IMR-90 (cell line): ENCODE data around the gene UBE2A. TPM values are rescaled to one million over a fixed set of nuclear protein-coding genes. Genes with fewer than 3 reads are reported as not detected.

Source experiments
- ATAC-seq: fragments of 200-7000 bp; cut with Tn5 transposase; 2 replicates; pipeline ENCODE4 v1.9.1; 2020; ENCODE audit warnings: low read depth, mild to moderate bottlenecking, moderate library complexity
- BruUV-seq: library from RNA; stranded (reverse); fragments of 400-500 nt; replicated peaks from 2 replicates; lab custom pipeline; 2021; lab: Mats Ljungman, UMichigan
- CTCF ChIA-PET: fragments of 300-600 bp; formaldehyde crosslinking; extraction: SDS; loops from one replicate; lab custom pipeline; 2021; ENCODE audit warnings: antibody characterized with exemption; lab: Yijun Ruan, JAX
- POLR2A ChIA-PET: fragments of 300-600 bp; sonication (Branson Sonifier 250); formaldehyde crosslinking; loops from one replicate; lab custom pipeline; 2022; ENCODE audit warnings: antibody characterized with exemption; ENCODE audit not compliant: unreplicated experiment; lab: Charles Lee
- DNase-seq: peaks from one replicate; pipeline ENCODE4 v3.0.0; 2013
- H2AFZ ChIP-seq: replicated peaks from 2 replicates; pipeline ENCODE3; 2013; ENCODE audit warnings: low read length, mild to moderate bottlenecking; ENCODE audit not compliant: poor library complexity
- H2AK5ac ChIP-seq: 2 replicates; pipeline ENCODE4 v1.6.1; 2013; ENCODE audit warnings: low read depth, low read length, inconsistent platforms
- H2AK9ac ChIP-seq: replicated peaks from 2 replicates; pipeline ENCODE3; 2013; ENCODE audit warnings: mild to moderate bottlenecking, low read depth, low read length, moderate library complexity; ENCODE audit not compliant: poor library complexity
- H2BK120ac ChIP-seq: 2 replicates; pipeline ENCODE4 v1.6.1; 2013; ENCODE audit warnings: low read depth, low read length, inconsistent platforms
- H2BK15ac ChIP-seq: 3 replicates; pipeline ENCODE4 v1.6.1; 2013; ENCODE audit warnings: low read depth, low read length, inconsistent platforms
- H2BK20ac ChIP-seq: 2 replicates; pipeline ENCODE4 v1.6.1; 2013; ENCODE audit warnings: low read depth, mild to moderate bottlenecking, inconsistent platforms, low read length, moderate library complexity
- H2BK5ac ChIP-seq: 2 replicates; pipeline ENCODE4 v1.6.1; 2013; ENCODE audit warnings: mild to moderate bottlenecking, low read depth, low read length, inconsistent platforms; ENCODE audit not compliant: poor library complexity, severe bottlenecking
- H3K14ac ChIP-seq: replicated peaks from 2 replicates; pipeline ENCODE4 v1.6.1; 2013; ENCODE audit warnings: low read depth, low read length, inconsistent platforms
- H3K18ac ChIP-seq: 2 replicates; pipeline ENCODE4 v1.6.1; 2013; ENCODE audit warnings: low read depth, low read length, control low read depth
- H3K23ac ChIP-seq: 2 replicates; pipeline ENCODE4 v1.6.1; 2013; ENCODE audit warnings: low read depth, low read length, inconsistent platforms
- H3K27ac ChIP-seq: 2 replicates; pipeline ENCODE4 v1.5.1; 2013; ENCODE audit warnings: mild to moderate bottlenecking, control low read depth, low read length; ENCODE audit not compliant: insufficient read depth
- H3K27me3 ChIP-seq: 2 replicates; pipeline ENCODE4 v1.6.1; 2013; ENCODE audit warnings: low read length; ENCODE audit not compliant: control insufficient read depth, insufficient read depth
- H3K36me3 ChIP-seq: 2 replicates; pipeline ENCODE4 v1.6.1; 2013; ENCODE audit warnings: low read length, mixed read lengths; ENCODE audit not compliant: control insufficient read depth, insufficient read depth
- H3K4ac ChIP-seq: 2 replicates; pipeline ENCODE4 v1.6.1; 2013; ENCODE audit warnings: low read depth, low read length, inconsistent platforms
- H3K4me1 ChIP-seq: 2 replicates; pipeline ENCODE4 v1.6.1; 2013; ENCODE audit warnings: low read length, mixed read lengths; ENCODE audit not compliant: control insufficient read depth, insufficient read depth
- H3K4me2 ChIP-seq: 2 replicates; pipeline ENCODE4 v1.6.1; 2013; ENCODE audit warnings: low read depth, mild to moderate bottlenecking, control low read depth, low read length, moderate library complexity
- H3K4me3 ChIP-seq: 2 replicates; pipeline ENCODE4 v1.5.1; 2013; ENCODE audit warnings: low read depth, mild to moderate bottlenecking, control low read depth, low read length, moderate library complexity; ENCODE audit not compliant: insufficient read depth
- H3K56ac ChIP-seq: 2 replicates; pipeline ENCODE4 v1.6.1; 2013; ENCODE audit warnings: low read length, inconsistent platforms; ENCODE audit not compliant: insufficient read depth; ENCODE audit errors: extremely low read depth
- H3K79me1 ChIP-seq, 2 experiments: 2 replicates each; pipeline ENCODE4 v1.6.1; 2013; ENCODE audit warnings: low read length in 2 of 2, inconsistent platforms in 1 of 2, low read depth in 1 of 2
- H3K9ac ChIP-seq: 2 replicates; pipeline ENCODE4 v1.6.1; 2013; ENCODE audit warnings: low read depth, low read length, control low read depth
- H3K9me1 ChIP-seq: 2 replicates; pipeline ENCODE4 v1.6.1; 2013; ENCODE audit warnings: low read length, inconsistent platforms; ENCODE audit not compliant: insufficient read depth
- H3K9me3 ChIP-seq: 2 replicates; pipeline ENCODE4 v1.6.1; 2013; ENCODE audit warnings: low read length; ENCODE audit not compliant: control insufficient read depth, insufficient read depth
- H4K20me1 ChIP-seq: 2 replicates; pipeline ENCODE4 v1.6.1; 2013; ENCODE audit warnings: low read length, inconsistent platforms; ENCODE audit not compliant: insufficient read depth
- H4K5ac ChIP-seq: 2 replicates; pipeline ENCODE4 v1.6.1; 2013; ENCODE audit warnings: mild to moderate bottlenecking, low read depth, low read length, control low read depth
- H4K8ac ChIP-seq, 2 experiments: 2 replicates each; pipeline ENCODE4 v1.6.1; 2013; ENCODE audit warnings: low read depth in 2 of 2, low read length in 2 of 2, control low read depth in 1 of 2, inconsistent platforms in 1 of 2
- H4K91ac ChIP-seq: 2 replicates; pipeline ENCODE4 v1.6.1; 2013; ENCODE audit warnings: low read depth, low read length, inconsistent platforms; ENCODE audit not compliant: insufficient read depth
- BHLHE40 ChIP-seq: fragments of 150-350 bp; IDR thresholded peaks from 2 replicates; pipeline ENCODE4 v1.6.1; 2016; ENCODE audit warnings: mild to moderate bottlenecking, low read depth, low read length
- CEBPB ChIP-seq: IDR thresholded peaks from 2 replicates; pipeline ENCODE4 v1.6.1; 2012; ENCODE audit warnings: low read depth, low read length, improper control_type of control experiment
- CHD1 ChIP-seq: IDR thresholded peaks from 2 replicates; pipeline ENCODE4 v1.6.1; 2012; ENCODE audit warnings: low read depth, low read length, improper control_type of control experiment
- CTCF ChIP-seq: conservative IDR thresholded peaks from 2 replicates; pipeline ENCODE4 v1.5.1; 2012; ENCODE audit warnings: mild to moderate bottlenecking, low read depth, low read length, improper control_type of control experiment
- ELK1 ChIP-seq: fragments of 150-350 bp; IDR thresholded peaks from 2 replicates; pipeline ENCODE4 v1.6.1; 2016; ENCODE audit warnings: low read depth, mild to moderate bottlenecking, low read length, moderate library complexity, borderline replicate concordance
- FOS ChIP-seq: fragments of 150-350 bp; IDR thresholded peaks from 2 replicates; pipeline ENCODE4 v1.6.1; 2016; ENCODE audit warnings: low read depth, low read length
- MAFK ChIP-seq: IDR thresholded peaks from 2 replicates; pipeline ENCODE4 v1.6.1; 2012; ENCODE audit warnings: low read depth, low read length, improper control_type of control experiment
- MAZ ChIP-seq: IDR thresholded peaks from 2 replicates; pipeline ENCODE4 v1.6.1; 2012; ENCODE audit warnings: low read depth, mild to moderate bottlenecking, low read length, improper control_type of control experiment, moderate library complexity, borderline replicate concordance
- MXI1 ChIP-seq: IDR thresholded peaks from 2 replicates; pipeline ENCODE4 v1.6.1; 2012; ENCODE audit warnings: low read depth, mild to moderate bottlenecking, low read length, moderate library complexity, borderline replicate concordance
- NFE2L2 ChIP-seq: fragments of 150-350 bp; IDR thresholded peaks from 2 replicates; pipeline ENCODE4 v1.6.1; 2016; ENCODE audit warnings: low read depth, mild to moderate bottlenecking, low read length
- POLR2A ChIP-seq: IDR thresholded peaks from 2 replicates; pipeline ENCODE4 v1.6.1; 2012; ENCODE audit warnings: mild to moderate bottlenecking, low read depth, low read length
- RAD21 ChIP-seq: IDR thresholded peaks from 2 replicates; pipeline ENCODE4 v1.6.1; 2012; ENCODE audit warnings: low read length, improper control_type of control experiment
- RCOR1 ChIP-seq: IDR thresholded peaks from 2 replicates; pipeline ENCODE4 v1.6.1; 2012; ENCODE audit warnings: mild to moderate bottlenecking, low read length, improper control_type of control experiment; ENCODE audit not compliant: insufficient replicate concordance
- RFX5 ChIP-seq: IDR thresholded peaks from 2 replicates; pipeline ENCODE4 v1.8.0; 2012; ENCODE audit warnings: low read depth, mild to moderate bottlenecking, low read length, moderate library complexity
- SMC3 ChIP-seq: fragments of 150-350 bp; IDR thresholded peaks from 2 replicates; pipeline ENCODE4 v1.6.1; 2016; ENCODE audit warnings: low read depth, mild to moderate bottlenecking, antibody characterized with exemption, low read length, moderate library complexity
- WGBS, 2 experiments: methylation state at CpG; one replicate each; pipeline versions ENCODE4 v1.1.5 to v1.1.7; 2013; ENCODE audit warnings: missing lambda C conversion rate in 2 of 2; ENCODE audit not compliant: insufficient read length in 1 of 2; ENCODE audit errors: extremely low coverage in 2 of 2; 5-methylcytosine and 5-hydroxymethylcytosine counted together
- dilution Hi-C: fragments of 300-500 bp; cut with HindIII; formaldehyde crosslinking; loops from one replicate; pipeline ENCODE4 v1.14.3; 2018; ENCODE audit warnings: low sequenced_read_pairs; ENCODE audit not compliant: unreplicated experiment
- in situ Hi-C: fragments of 300-500 bp; cut with MboI; formaldehyde crosslinking; loops from 3 replicates; pipeline ENCODE4 v1.14.3; 2019; ENCODE audit warnings: low sequenced_read_pairs, inconsistent platforms, mixed read lengths
- intact Hi-C: fragments of 100-400 bp; cut with micrococcal nuclease; formaldehyde crosslinking; loops from 2 replicates; pipeline ENCODE4 v1.10.0; 2022
- polyA plus RNA-seq, 3 experiments: library from polyadenylated mRNA; depleted of rRNA; stranded (reverse); fragments of >200 nt; gene quantifications; 2 replicates each; pipeline ENCODE4 v1.2.3, GENCODE V29; 2012; ENCODE audit warnings: low replicate concordance in 1 of 3
- total RNA-seq: library from RNA; depleted of rRNA; stranded (reverse); fragments of >200 nt; gene quantifications from 2 replicates; pipeline ENCODE4 v1.2.3, GENCODE V29; 2012
- TF ChIP-seq, protein P1 (sequence below): fragments of 150-350 bp; IDR thresholded peaks from 2 replicates; pipeline ENCODE4 v1.6.1; 2017; ENCODE audit warnings: mild to moderate bottlenecking, antibody characterized with exemption, low read length, low read depth

Gene UBE2A
- total and polyA plus RNA-seq, 2 of the 4 experiments (the other 2 are of a cell fraction) = 12.9 to 50.5 TPM

- H3K23ac ChIP-seq = no peak overlapping the region
- H3K14ac ChIP-seq = no peak overlapping the region
- H2BK20ac ChIP-seq = no peak overlapping the region
- H4K20me1 ChIP-seq = no peaks in the 10 kb centered on the region
- peak overlapping the region; percentile 64; the same call in 1 of the 2 replicates for H3K9ac ChIP-seq
- H2AK9ac ChIP-seq = no peak overlapping the region
- no peak overlapping the region for H2BK15ac ChIP-seq
- no peak overlapping the region for H3K18ac ChIP-seq
- 60% methylated on average over 1 of the region's 3 CpGs; no CpG with 5 or more reads in 1 of the 2 experiments for WGBS, 2 experiments
- no peaks in the 10 kb centered on the region for H3K27me3 ChIP-seq
- no peak overlapping the region; the same call in 1 of the 2 replicates for H3K4ac ChIP-seq
- H4K5ac ChIP-seq = no peak overlapping the region
- H3K27ac ChIP-seq = no peak overlapping the region
- no peak overlapping the region for H2BK120ac ChIP-seq
- H2BK5ac ChIP-seq = no peak overlapping the region
- dilution Hi-C loops (no loop called here), intact Hi-C loops (no loop called here), in situ Hi-C loops (no loop called here)
- no peak for ATAC-seq
- ChIA-PET POLR2A (no interaction called here), CTCF (interaction anchor here (1.4 kb wide), 1 partner anchor 57 kb away, joined by 3 read pairs; no protein-coding TSS in a partner anchor)
- DNase-seq = no peak
- no peaks in the 10 kb centered on the region for H3K36me3 ChIP-seq
- H4K8ac ChIP-seq = peak overlapping the region in 1 of 2 experiments; percentile 36; a peak in 1 of 4 replicates
- TF ChIP-seq CTCF (no peak), RCOR1 (no peak), FOS (no peak), MXI1 (no peak), CHD1 (no peak), POLR2A (no peak), MAZ (no peak), NFE2L2 (no peak), MAFK (no peak), SMC3 (no peak), RFX5 (no peak), CEBPB (no peak), RAD21 (no peak), ELK1 (no peak), BHLHE40 (no peak)
- TF ChIP-seq, protein P1, sequence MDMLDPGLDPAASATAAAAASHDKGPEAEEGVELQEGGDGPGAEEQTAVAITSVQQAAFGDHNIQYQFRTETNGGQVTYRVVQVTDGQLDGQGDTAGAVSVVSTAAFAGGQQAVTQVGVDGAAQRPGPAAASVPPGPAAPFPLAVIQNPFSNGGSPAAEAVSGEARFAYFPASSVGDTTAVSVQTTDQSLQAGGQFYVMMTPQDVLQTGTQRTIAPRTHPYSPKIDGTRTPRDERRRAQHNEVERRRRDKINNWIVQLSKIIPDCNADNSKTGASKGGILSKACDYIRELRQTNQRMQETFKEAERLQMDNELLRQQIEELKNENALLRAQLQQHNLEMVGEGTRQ = no peak
- H3K56ac ChIP-seq = no peak overlapping the region
- peaks cover 2% of the 10 kb centered on the region for H3K4me1 ChIP-seq
- no peak overlapping the region for H4K91ac ChIP-seq
- H3K4me3 ChIP-seq = 0 out of 2 replicates have a peak overlapping the region, but pooled peaks have one; percentile 97
- H3K9me1 ChIP-seq = no peaks in the 10 kb centered on the region
- peaks cover 9 to 10% of the 10 kb centered on the region in 2 experiments for H3K79me1 ChIP-seq
- no TSS peak for BruUV-seq
- H3K9me3 ChIP-seq = no peaks in the 10 kb centered on the region
- H2AK5ac ChIP-seq = no peak overlapping the region
- H3K4me2 ChIP-seq = peak overlapping the region; percentile 85
- H2AFZ ChIP-seq = no peak overlapping the region
Measured at GRCh38 chrX:119573222-119573621, 1.1 kb upstream of the UBE2A start.
